NCI-H1092 treated with DMSO at 0.1 percent for 48 hours (cell line): ENCODE data around the gene SCGN.
A peak's percentile ranks its signal among the peaks of the same experiment; 100 is the strongest.
"Not testable (repeated sequence)": the region's sequence is repeated elsewhere in the genome, so short reads cannot be mapped to it uniquely, and the experiment has no call there.

Source experiments
- DNase-seq: peaks from one replicate; lab custom pipeline; 2025; lab: John Stamatoyannopoulos, UW

Gene SCGN

DNA sequence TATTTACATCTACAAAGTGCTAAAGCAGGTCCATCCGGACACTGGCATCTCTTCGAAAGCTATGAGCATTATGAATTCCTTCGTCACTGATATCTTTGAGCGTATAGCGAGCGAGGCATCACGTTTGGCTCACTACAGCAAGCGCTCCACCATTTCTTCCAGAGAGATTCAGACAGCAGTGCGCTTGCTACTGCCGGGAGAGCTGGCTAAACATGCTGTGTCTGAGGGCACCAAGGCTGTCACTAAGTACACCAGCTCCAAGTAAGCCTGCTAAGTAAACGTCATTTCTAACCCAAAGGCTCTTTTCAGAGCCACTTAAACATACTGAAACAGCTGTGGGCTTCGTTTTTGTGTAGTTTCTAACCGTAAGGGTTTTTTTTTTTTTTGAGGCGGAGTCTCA, 75.0 kb downstream of the SCGN start:
- DNase-seq, result no peak

GRCh38 chr6:25730907-25731306, 78.9 kb downstream of the SCGN start:
- DNase-seq, result no peak

- no peak for DNase-seq
Measured at GRCh38 chr6:25731721-25732120, 79.7 kb downstream of the SCGN start.

DNA sequence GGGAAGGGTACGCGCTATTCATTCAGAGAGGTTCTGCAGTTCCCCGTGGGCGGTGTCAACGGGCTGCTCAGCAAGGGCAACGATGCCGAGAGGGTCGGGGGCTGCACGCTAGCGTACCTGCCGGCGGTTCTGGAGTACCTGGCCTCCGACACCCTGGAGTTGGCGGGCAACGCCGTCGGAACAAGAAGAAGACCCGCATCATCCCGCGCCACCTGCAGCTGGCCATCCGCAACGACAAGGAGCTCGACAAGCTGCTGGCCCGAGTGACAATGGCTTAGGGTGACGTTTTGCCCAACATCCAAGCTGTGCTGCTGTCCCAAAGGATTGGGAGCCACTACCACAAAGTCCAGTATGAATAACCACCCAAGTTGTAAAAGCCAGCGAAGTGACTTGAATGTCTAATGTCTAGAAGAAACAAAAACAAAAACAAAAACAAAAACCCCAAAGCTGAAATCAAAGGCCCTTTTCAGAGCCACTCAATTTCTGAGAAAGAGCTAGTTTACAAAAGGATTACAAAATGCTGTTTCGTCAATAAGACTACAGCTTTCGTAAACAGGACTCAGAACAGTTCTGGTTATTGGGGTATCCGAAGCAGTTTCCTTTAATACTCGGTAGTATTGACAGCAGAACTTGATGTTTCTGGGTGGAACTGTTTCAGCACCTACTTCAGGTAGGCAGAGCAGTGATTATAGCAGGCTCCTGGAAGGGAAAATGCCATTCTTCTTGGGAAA, 80.6 kb downstream of the SCGN start:
- no peak for DNase-seq

DNA sequence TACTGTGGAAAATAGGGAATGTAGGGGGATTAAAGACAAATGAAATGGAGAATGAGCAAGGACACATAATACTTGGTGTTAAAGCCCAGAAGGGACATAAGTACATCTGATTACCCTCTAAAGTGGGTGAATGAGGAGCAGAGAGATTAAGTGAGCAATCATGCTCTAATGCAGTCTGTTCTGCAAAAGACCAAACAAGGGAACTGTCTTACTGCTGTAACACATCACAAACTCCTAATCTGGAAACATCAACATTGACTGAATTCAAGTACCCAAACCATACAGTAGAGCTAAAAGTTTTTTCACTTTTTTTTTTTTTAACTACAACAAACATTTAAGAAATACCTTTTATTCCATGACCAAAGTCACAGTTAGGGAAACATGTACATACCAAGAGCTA, 83.2 kb downstream of the SCGN start:
- DNase-seq, result peak; percentile 29

DNA sequence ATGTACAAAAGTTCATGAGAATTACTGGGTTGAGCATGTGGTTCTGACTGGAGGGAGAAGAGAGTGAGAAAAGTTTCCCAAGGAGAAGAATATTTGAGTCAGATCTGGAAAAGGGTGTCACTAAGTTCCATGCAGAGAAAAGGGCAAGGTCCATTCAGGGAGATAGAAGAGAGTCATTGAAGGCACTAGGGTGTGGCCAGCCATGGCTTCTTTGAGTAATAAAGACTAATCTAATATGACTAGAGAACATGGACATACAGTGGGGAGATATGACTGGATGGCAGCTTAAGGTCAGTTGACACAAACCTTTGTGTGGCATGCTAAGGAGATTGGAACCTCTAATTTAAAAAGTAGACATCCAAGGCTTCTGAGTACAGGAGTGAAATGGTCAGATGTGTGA, 91.9 kb downstream of the SCGN start:
- no peak for DNase-seq

DNA sequence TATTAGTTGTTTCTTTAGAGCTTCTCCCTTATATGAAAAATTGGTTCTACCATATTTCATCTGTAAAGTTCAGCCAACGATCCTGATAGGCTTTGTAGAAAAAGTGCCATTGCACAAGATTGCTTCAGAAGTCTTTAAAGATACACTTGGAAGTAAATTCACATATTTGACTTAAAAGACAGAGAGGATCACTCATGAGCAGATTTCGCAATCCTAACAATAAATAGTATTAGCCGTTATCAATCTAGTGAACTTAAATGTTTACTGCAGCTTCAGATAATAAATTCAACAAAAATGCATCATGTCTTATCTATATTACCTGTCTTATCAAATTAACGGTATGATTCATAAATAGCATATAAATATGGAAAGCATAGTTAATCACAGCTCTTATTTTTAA, 93.8 kb downstream of the SCGN start:
- no peak for DNase-seq

GRCh38 chr6:25746968-25747367, 95.0 kb downstream of the SCGN start:
- no peak for DNase-seq

DNA sequence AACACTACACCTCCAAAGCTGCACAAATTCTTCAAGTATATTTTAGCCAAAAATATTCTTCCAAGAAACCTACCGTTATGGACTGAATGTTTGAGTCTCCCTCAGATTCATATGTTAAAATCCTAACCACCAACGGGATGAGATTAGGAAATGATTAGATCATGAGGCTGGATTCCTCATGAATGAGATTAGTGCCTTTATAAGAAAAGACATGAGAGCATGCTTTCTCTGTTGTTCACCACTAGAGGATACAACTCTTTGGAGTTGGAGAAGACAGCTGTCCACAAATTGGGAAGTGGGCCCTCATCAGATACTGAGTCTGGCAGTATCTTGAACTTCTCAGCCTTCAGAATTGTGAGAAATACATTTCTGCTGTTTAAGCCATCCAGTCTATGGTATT, 95.5 kb downstream of the SCGN start:
- no peak for DNase-seq

DNA sequence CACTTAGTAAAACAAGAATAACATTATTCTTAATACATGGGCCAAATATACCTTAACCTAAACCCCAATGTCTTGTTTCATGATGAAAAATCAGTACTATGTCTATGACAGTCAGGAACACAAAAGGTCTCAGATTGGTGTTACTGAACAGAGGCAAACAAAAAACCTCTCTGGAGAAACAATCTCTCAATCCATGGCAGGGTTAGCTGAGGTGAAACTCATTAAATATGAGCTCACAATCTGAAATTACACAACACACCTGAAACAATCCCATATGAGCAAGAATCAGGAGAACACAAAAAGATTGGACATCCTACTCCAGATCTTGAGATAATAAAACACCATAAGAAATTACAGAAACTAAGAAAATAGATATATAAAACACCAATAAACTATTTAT, 96.0 kb downstream of the SCGN start:
- DNase-seq, result no peak

DNA sequence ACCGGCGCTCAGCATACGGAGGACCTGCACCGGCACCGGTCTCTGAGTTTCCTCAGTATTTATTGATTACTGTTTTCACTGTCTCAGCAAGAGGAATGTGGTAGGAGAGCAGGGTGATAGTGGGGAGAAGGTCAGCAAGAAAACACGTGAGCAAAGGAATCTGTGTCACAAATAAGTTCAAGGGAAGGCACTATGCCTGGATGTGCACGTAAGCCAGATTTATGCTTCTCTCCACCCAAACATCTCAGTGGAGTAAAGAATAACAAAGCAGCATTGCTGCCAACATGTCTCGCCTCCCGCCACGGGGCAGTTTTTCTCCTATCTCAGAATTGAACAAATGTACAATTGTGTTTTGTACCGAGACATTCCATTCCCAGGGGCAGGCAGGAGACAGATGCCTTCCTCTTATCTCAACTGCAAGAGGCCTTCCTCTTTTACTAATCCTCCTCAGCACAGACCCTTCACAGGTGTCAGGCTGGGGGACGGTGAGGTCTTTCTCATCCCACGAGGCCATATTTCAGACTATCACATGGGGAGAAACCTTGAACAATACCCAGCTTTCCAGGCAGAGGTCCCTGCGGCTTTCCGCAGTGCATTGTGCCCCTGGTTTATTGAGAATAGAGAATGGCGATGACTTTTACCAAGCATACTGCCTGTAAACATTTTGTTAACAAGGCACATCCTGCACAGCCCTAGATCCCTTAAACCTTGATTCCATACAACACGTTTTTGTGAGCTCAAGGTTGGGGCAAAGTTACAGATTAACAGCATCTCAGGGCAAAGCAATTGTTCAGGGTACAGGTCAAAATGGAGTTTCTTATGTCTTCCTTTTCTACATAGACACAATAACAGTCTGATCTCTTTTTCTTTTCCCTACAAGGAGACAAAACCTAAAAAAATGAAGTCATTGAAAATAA, 96.8 kb downstream of the SCGN start:
- not testable (repeated sequence) for DNase-seq

DNA sequence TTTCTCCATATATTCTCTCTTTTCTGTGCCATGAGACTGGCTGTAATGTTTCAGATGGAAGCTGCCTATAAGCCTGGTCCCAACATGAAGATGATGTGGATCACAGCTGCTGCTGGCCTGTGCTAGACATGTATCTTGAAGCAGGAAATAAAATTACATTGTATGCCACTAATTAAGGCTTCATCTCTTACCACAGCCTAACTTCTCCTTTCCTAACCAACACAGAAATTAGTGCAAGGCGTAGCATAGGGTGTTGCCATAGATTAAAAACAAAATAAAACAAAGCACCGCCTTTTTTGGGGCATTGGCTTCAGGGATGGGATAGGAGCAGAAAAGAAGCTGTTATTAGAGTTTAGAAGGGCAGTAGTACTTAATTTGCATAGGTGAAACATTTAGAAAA, 97.8 kb downstream of the SCGN start:
- no peak for DNase-seq

DNA sequence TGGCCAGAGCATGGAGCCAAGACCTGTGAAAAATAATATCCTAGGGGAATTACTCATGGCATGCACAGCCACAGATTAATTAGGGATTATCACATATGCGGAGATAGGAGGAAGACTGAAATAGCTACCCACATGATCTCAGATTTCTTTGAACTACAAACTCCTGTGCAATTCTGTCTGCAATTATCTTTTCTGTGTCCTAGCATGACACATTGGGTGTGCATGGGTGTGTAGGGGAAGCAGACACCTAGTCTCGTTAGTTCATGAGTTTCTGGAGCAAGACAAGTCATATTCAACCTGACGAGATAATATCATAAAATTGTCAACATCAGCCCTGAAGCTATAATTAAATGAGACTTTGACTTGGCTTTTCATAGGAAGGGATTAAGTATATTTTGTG, 98.9 kb downstream of the SCGN start:
- DNase-seq, result no peak
